ENCODE measurements around the gene DLX3.

- TF ChIP-seq CTCF (IDR thresholded peaks at IDR 0.05) (no peak), POLR2A (IDR thresholded peaks at IDR 0.05) (no peak)
Measured at GRCh38 chr17:49958723-49959122, 36.3 kb downstream of the DLX3 start.

Measured in uterus (tissue), 2 donors.